Neuronal stem cell (in vitro differentiated cells): ENCODE measurements around the gene WNT3.
"Not testable (repeated sequence)": the region's sequence is repeated elsewhere in the genome, so short reads cannot be mapped to it uniquely, and the experiment has no call there.

Experiments
- DNase-seq: peaks from one replicate; pipeline ENCODE4 v3.0.0-alpha.2; 2013; ENCODE audit warnings: low spot score
- H2AFZ ChIP-seq: one replicate; pipeline ENCODE4 v1.6.1; 2013; ENCODE audit warnings: mild to moderate bottlenecking, low read length, inconsistent platforms
- H2AK5ac ChIP-seq: 2 replicates; pipeline ENCODE4 v1.6.1; 2013; ENCODE audit warnings: low read depth, mild to moderate bottlenecking, inconsistent platforms, low read length, moderate library complexity, mixed read lengths
- H2BK120ac ChIP-seq: 2 replicates; pipeline ENCODE4 v1.6.1; 2013; ENCODE audit warnings: low read depth, mild to moderate bottlenecking, inconsistent platforms, low read length, moderate library complexity, mixed read lengths
- H2BK12ac ChIP-seq: one replicate; pipeline ENCODE4 v1.6.1; 2013; ENCODE audit warnings: low read length, inconsistent platforms
- H2BK15ac ChIP-seq: 2 replicates; pipeline ENCODE4 v1.6.1; 2013; ENCODE audit warnings: mild to moderate bottlenecking, low read length, inconsistent platforms, mixed read lengths
- H2BK5ac ChIP-seq: one replicate; pipeline ENCODE4 v1.6.1; 2013; ENCODE audit warnings: inconsistent platforms, mild to moderate bottlenecking, low read length, moderate library complexity
- H3K14ac ChIP-seq: one replicate; pipeline ENCODE4 v1.6.1; 2013; ENCODE audit warnings: low read length, inconsistent platforms
- H3K18ac ChIP-seq: 2 replicates; pipeline ENCODE4 v1.6.1; 2013; ENCODE audit warnings: low read length, inconsistent platforms
- H3K23ac ChIP-seq: 2 replicates; pipeline ENCODE4 v1.6.1; 2013; ENCODE audit warnings: low read depth, mild to moderate bottlenecking, mixed read lengths, low read length, inconsistent platforms; ENCODE audit not compliant: poor library complexity
- H3K27ac ChIP-seq: replicated peaks from 3 replicates; pipeline ENCODE4 v1.5.1; 2013; ENCODE audit warnings: low read length, inconsistent platforms
- H3K27me3 ChIP-seq, 3 experiments: 2 replicates each; pipeline ENCODE4 v1.6.1; 2013; ENCODE audit warnings: low read length in 3 of 3, mild to moderate bottlenecking in 2 of 3, inconsistent platforms in 1 of 3, low read depth in 1 of 3, mixed read lengths in 1 of 3, moderate library complexity in 1 of 3; ENCODE audit not compliant: control insufficient read depth in 3 of 3, insufficient read depth in 3 of 3
- H3K36me3 ChIP-seq, 2 donors: replicated peaks in 1 of 2; 2 replicates each; pipeline ENCODE4 v1.6.1; 2013; ENCODE audit warnings: low read length in 2 of 2; ENCODE audit not compliant: control insufficient read depth in 2 of 2, insufficient read depth in 2 of 2
- H3K4ac ChIP-seq: 2 replicates; pipeline ENCODE4 v1.6.1; 2013; ENCODE audit warnings: inconsistent platforms, mild to moderate bottlenecking, low read length, moderate library complexity
- H3K4me1 ChIP-seq, 2 donors: 1 replicate in 1 of 2; 2 replicates in 1 of 2; pipeline ENCODE4 v1.6.1; 2013; ENCODE audit warnings: low read length in 2 of 2, low read depth in 1 of 2; ENCODE audit not compliant: control insufficient read depth in 2 of 2, insufficient read depth in 1 of 2
- H3K4me2 ChIP-seq: one replicate; pipeline ENCODE4 v1.6.1; 2013; ENCODE audit warnings: mild to moderate bottlenecking, low read length, inconsistent platforms; ENCODE audit not compliant: insufficient read depth, poor library complexity, severe bottlenecking
- H3K4me3 ChIP-seq, 2 donors: 2 replicates each; pipeline ENCODE4 v1.5.1; 2013; ENCODE audit warnings: low read length in 2 of 2, mild to moderate bottlenecking in 2 of 2, inconsistent platforms in 1 of 2, moderate library complexity in 1 of 2
- H3K79me1 ChIP-seq: one replicate; pipeline ENCODE4 v1.6.1; 2013; ENCODE audit warnings: low read depth, mild to moderate bottlenecking, inconsistent platforms, low read length, moderate library complexity
- H3K9ac ChIP-seq: one replicate; pipeline ENCODE4 v1.6.1; 2013; ENCODE audit warnings: mild to moderate bottlenecking, low read depth, low read length, inconsistent platforms; ENCODE audit not compliant: poor library complexity
- H3K9me3 ChIP-seq, 2 donors: replicated peaks in 1 of 2; 2 replicates each; pipeline versions ENCODE3 to v1.6.1; 2013; ENCODE audit warnings: low read length in 2 of 2, mild to moderate bottlenecking in 2 of 2, inconsistent platforms in 1 of 2, low read depth in 1 of 2, mixed read lengths in 1 of 2, moderate library complexity in 1 of 2; ENCODE audit not compliant: control insufficient read depth in 2 of 2, insufficient read depth in 1 of 2
- H4K8ac ChIP-seq: one replicate; pipeline ENCODE4 v1.6.1; 2013; ENCODE audit warnings: low read depth, mild to moderate bottlenecking, inconsistent platforms, low read length, moderate library complexity
- H4K91ac ChIP-seq: one replicate; pipeline ENCODE4 v1.6.1; 2013; ENCODE audit warnings: low read length, low read depth, mild to moderate bottlenecking, inconsistent platforms; ENCODE audit not compliant: poor library complexity
- WGBS, 2 donors: extraction: QIAGEN DNeasy Blood & Tissue Kit; methylation state at CpG; one replicate each; pipeline ENCODE4 v1.1.7; 2013; ENCODE audit warnings: missing lambda C conversion rate in 2 of 2, mixed read lengths in 1 of 2; ENCODE audit not compliant: insufficient read length in 2 of 2, insufficient replicate concordance in 1 of 2; ENCODE audit errors: extremely low coverage in 2 of 2; 5-methylcytosine and 5-hydroxymethylcytosine counted together

Gene WNT3

DNA sequence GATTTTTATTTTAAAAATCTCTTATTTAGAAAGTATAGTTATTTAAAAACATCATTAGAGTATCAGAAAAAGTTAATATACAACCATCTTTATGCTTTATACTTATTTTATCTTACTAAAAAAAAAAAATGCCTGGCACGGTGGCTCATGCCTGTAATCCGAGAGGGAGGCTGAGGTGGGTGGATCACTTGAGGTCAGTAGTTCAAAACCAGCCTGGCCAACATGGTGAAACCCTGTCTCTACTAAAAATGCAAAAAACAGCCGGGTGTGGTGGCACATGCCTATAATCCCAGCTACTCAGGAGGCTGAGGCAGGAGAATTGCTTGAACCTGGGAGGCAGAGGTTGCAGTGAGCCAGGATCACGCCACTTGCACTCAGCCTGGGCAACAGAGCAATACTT, 60.9 kb downstream of the WNT3 start:
- H3K27ac ChIP-seq, DNase-seq, H2BK15ac ChIP-seq, H3K18ac ChIP-seq, H3K4me2 ChIP-seq, H3K9ac ChIP-seq, H4K8ac ChIP-seq, H3K4me1 ChIP-seq, H3K9me3 ChIP-seq, H2BK120ac ChIP-seq, H3K4me3 ChIP-seq, H4K91ac ChIP-seq, H3K14ac ChIP-seq, H2AK5ac ChIP-seq, H3K27me3 ChIP-seq, H2BK12ac ChIP-seq, H3K4ac ChIP-seq, H2BK5ac ChIP-seq, H3K23ac ChIP-seq, H3K79me1 ChIP-seq, H2AFZ ChIP-seq: not testable (repeated sequence)
- peaks cover 4 to 93% of the 10 kb centered on the region in 2 donors for H3K36me3 ChIP-seq
- WGBS, 2 donors: no CpG with 5 or more reads among the region's 4 CpGs

DNA sequence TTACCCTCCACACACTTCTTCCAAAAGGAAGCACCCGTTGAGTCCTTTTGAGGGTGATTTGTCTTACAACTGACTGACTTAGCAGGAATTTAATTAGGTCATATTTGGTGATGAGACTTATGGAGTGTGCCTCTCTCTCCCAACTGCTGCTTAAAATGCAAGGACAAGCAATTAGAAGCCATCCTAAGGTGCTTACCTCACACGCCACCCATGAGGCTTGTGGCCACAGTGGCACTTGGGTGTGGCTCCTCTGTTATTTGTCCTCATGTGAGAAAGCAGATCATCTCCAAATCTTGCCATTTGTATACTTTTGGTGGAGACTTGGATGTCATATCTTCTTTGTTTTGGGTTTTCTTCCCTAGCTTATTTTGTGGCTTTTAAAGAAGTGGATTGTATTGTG, 61.6 kb downstream of the WNT3 start:
- DNase-seq: no peak
- Histone ChIP-seq H3K14ac (no peak overlapping the region), H3K4me2 (no peak overlapping the region), H3K23ac (no peak overlapping the region), H2AK5ac (no peak overlapping the region), H3K9me3 (no peaks in the 10 kb centered on the region), H2BK5ac (no peak overlapping the region), H3K27ac (no peak overlapping the region), H3K9ac (no peak overlapping the region), H3K4me3 (no peak overlapping the region), H3K79me1 (no peaks in the 10 kb centered on the region), H2BK12ac (no peak overlapping the region), H4K91ac (no peak overlapping the region), H3K27me3 (no peaks in the 10 kb centered on the region), H2AFZ (no peak overlapping the region), H3K4me1 (no peaks in the 10 kb centered on the region), H4K8ac (no peak overlapping the region), H2BK15ac (no peak overlapping the region), H3K18ac (no peak overlapping the region), H2BK120ac (no peak overlapping the region), H3K36me3 (peaks cover 4 to 93% of the 10 kb centered on the region in 2 donors), H3K4ac (no peak overlapping the region)
- WGBS, 2 donors: no CpG with 5 or more reads among the region's 2 CpGs

DNA sequence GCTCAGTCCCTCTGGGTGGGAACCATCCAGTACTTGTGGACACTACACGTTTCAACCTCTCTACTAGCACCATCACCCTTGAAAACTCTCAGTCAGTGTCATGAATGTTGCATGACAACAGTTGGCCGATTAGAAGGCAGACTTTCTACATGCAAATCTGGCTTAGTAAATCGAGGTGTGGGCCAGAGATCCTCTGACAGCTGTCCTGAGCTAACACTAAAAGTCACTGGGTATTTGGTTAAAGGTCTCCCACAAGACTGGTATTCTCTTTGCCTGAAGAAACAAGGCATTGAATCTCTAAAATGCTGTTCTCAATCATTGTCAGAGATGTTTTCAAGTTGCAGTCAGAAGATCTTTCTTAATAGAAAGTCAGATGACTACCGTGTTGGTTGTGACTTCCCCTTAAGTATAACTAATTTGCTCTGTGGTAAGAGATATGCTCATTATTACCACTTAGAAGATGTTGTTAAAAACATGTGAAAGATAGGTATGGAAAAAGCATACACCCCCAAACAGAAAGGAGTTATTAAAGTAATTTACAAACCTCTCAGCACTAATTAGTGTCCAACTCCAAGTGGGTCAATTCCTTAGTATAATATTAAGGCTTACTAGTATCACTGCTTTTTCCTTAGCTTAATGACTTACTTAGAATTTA, 62.3 kb downstream of the WNT3 start:
- Histone ChIP-seq H3K4me2 (no peak overlapping the region), H2BK120ac (no peak overlapping the region), H2BK12ac (no peak overlapping the region), H2BK15ac (no peak overlapping the region), H3K14ac (no peak overlapping the region), H3K9ac (no peak overlapping the region), H3K4ac (no peak overlapping the region), H2AK5ac (no peak overlapping the region), H3K27me3 (no peaks in the 10 kb centered on the region), H3K23ac (no peak overlapping the region), H3K79me1 (no peaks in the 10 kb centered on the region), H2AFZ (no peak overlapping the region), H4K91ac (no peak overlapping the region), H3K4me3 (no peak overlapping the region), H3K36me3 (peaks cover 4 to 94% of the 10 kb centered on the region in 2 donors), H3K9me3 (no peaks in the 10 kb centered on the region), H3K4me1 (no peaks in the 10 kb centered on the region), H2BK5ac (no peak overlapping the region), H3K18ac (no peak overlapping the region), H3K27ac (no peak overlapping the region), H4K8ac (no peak overlapping the region)
- no peak for DNase-seq
- WGBS, 2 donors: no CpG with 5 or more reads among the region's 4 CpGs

DNA sequence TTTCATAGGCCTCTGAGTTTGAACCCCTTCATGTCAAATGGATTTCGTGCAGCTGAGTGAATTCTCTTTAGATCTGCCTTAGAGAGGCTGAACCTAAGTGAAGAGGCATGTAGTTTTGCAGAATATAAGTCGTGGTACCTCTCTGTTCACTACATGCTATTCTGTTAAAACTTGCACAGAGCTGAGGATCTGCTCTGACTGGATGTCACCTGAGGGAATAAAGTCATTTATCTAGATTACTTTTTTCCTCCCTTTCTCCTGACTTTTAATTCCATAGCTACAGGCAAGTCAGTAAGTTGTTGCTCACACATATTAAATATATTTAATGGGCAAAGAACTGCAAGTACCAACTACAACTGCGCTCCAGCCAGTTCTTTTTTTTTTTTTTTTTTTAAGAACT, 64.7 kb downstream of the WNT3 start:
- H3K9ac ChIP-seq: no peak overlapping the region
- no peaks in the 10 kb centered on the region for H3K79me1 ChIP-seq
- H2BK120ac ChIP-seq: no peak overlapping the region
- H3K27me3 ChIP-seq: no peaks in the 10 kb centered on the region
- H2BK15ac ChIP-seq: no peak overlapping the region
- no peaks in the 10 kb centered on the region for H3K9me3 ChIP-seq
- no peak overlapping the region for H3K14ac ChIP-seq
- H3K4me1 ChIP-seq: no peaks in the 10 kb centered on the region
- no peak for DNase-seq
- no peak overlapping the region for H2BK5ac ChIP-seq
- no peak overlapping the region for H4K8ac ChIP-seq
- no peak overlapping the region for H2BK12ac ChIP-seq
- H3K18ac ChIP-seq: no peak overlapping the region
- no peak overlapping the region for H3K4me3 ChIP-seq
- H3K36me3 ChIP-seq: peaks cover 4 to 81% of the 10 kb centered on the region in 2 donors
- no CpG with 5 or more reads among the region's 3 CpGs for WGBS, 2 donors
- no peak overlapping the region for H3K27ac ChIP-seq
- H3K4me2 ChIP-seq: no peak overlapping the region
- H3K23ac ChIP-seq: no peak overlapping the region
- H2AK5ac ChIP-seq: no peak overlapping the region
- H3K4ac ChIP-seq: no peak overlapping the region
- H2AFZ ChIP-seq: no peak overlapping the region
- H4K91ac ChIP-seq: no peak overlapping the region
